Left renal cortex interstitium (tissue), 4 donors: ENCODE results near the gene SHC3. TPM values are rescaled to one million over a fixed set of nuclear protein-coding genes. Genes with fewer than 3 reads are reported as not detected.

Source experiments
- DNase-seq, 4 donors: peaks; one replicate each; pipeline ENCODE4 v3.0.0-alpha.2; 2013; ENCODE audit warnings: low read depth in 4 of 4, low spot score in 2 of 4, missing footprints in 1 of 4
- polyA plus RNA-seq, 4 donors: library from polyadenylated mRNA; unstranded; fragments of 120-200 nt; gene quantifications; one replicate each; pipeline ENCODE4 v1.2.1, GENCODE V29; 2013; ENCODE audit not compliant: insufficient read length in 4 of 4

SHC3 gene
- polyA plus RNA-seq, 4 donors = 2.5 to 3.5 (median 2.9) TPM

GRCh38 chr9:88971131-88971960 lies 207.3 kb downstream of the SHC3 start:
- no peak for DNase-seq

- no peak for DNase-seq
Observed at GRCh38 chr9:88969646-88970373, 208.8 kb downstream of the SHC3 start.

DNA sequence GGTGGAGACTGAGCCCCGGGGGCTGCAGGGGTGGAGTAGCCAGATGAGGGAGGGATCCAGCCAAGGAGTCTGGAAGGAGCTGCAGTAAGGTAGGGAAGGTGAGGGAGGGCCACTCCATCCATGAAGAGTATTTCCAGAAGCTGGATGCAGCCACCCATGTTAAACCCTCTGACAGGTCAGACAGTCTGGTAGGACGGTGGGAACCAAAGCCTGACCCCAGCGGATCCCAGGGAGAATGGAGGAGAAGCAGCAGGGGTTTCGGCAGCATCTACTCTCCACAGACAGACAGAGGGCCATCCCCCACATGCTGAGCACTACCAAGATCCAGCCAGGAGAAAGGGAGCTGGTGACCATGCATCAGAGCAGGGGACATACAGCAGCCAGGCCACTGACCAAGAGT lies 209.8 kb downstream of the SHC3 start:
- no peak for DNase-seq

DNA sequence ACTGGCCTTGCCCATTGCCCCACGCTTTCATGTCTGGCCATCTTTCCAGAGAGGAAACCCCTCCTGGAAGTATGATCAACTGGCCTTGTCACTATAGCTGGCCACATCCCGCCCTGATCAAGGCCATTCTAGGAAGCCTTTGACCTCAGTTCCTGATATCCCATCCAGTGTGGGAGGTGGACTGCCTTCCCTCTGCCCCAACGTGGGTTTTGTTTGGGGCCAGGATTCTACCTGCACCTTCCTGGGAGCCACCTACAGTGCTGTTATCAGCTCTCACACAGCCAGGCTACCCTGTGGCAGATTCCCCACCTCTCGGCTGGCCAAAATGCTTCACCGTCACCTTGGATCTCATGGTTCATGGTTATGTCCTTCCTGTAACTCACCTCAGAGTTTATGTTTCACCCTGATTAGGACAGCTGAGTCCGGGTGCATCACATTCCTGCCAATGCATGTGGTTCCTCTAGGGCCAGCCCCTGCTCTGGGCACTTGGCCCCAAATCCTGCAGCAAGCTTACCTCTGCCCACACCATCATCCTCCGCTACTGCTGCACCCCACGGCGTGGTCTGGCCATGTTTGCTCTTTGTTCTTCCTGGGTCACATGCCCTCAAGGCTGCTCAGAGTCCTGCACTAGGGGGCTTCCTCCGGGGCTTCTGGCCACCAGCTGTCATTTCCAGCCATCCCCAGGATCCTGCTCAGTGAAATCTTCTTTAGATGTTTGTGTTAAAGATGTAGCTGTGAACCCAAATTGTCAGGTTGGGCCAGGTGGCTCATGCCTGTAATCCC lies 211.5 kb downstream of the SHC3 start:
- no peak for DNase-seq

GRCh38 chr9:88965473-88965872 lies 213.1 kb downstream of the SHC3 start:
- DNase-seq = no peak

GRCh38 chr9:88960632-88961031 lies 218.0 kb downstream of the SHC3 start:
- no peak for DNase-seq

DNA sequence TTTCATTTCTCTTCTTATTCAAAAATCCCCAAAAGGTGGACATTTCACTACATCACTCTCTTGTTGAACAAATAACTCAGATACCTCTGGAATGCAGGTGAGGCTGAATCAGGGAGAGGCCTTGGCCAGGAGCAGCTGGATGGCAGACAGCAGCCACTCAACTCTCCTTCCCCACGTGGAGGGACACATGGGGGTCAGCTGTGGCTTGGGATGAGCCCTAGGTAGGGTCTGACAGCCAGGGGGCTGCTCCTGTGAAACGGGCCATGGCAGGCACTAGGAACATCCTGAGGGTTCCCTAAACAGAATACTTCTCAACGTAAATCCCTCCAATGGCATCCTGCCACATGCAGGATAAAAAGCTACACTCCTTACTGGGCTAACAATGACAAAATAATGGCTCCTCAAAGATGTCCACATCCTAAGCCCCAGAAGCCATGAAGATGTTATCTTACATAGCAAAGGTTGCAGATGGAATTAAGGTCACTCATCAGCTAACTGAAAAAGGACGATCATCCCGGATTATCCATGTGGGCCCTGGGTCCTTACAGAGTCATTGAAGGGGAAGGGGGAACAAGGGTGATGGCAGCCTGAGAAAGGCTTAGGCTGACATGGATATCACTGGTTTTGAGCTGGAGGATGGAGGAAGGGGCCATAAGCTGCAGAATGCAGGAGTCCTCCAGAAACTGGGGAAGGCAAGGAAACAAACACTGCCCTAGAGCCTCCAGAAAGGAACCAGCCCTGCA lies 218.7 kb downstream of the SHC3 start:
- DNase-seq = no peak

DNA sequence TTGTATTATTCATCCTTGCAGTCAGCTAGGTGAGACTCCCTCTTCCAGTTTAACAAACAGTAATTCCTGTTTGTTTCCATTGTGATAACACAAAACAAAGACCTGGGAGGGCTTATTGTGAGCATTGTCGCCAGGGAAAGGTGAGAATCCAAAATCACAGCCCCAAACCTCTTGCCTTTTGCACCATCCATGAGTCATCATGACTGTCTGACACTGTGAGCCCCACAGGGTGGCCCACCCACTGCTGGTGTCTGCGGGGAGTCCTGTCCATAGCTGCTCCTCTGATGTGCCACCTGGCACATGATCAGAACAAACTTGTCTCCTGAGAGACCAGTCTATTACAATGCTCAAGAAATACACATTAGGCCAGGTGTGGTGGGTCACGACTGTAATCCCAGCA lies 221.1 kb downstream of the SHC3 start:
- no peak for DNase-seq

Other genes starting within 250 kb of the SHC3 start
- 10 to 100 TPM; 48.0 to 70.5 (median 60.9) TPM for gene S1PR3, start 187.3 kb downstream of the SHC3 start, polyA plus RNA-seq
- gene CKS2, start 132.4 kb upstream of the SHC3 start, polyA plus RNA-seq = 100 to 1,000 TPM in 1 of 4 donors, 10 to 100 TPM in 3; 79.2 to 105 (median 89.4) TPM
- 100 to 1,000 TPM in 1 of 4 donors, 10 to 100 TPM in 3; 56.1 to 101 (median 80.3) TPM for gene SECISBP2, start 139.7 kb upstream of the SHC3 start, polyA plus RNA-seq